Measurements from ENCODE around the gene RBM8A.

Gene RBM8A

GRCh38 chr1:145927063-145927886, at the start of gene RBM8A:
Gene RBM8A (minus strand): TSS chr1:145927484. CDS start chr1:145927426, 58 bp downstream.
- DNase-seq = peak; percentile 95

- DNase-seq = no peak
These were observed 49.7 kb upstream of the RBM8A start for GRCh38 chr1:145977016-145977415.

GRCh38 chr1:145975216-145975615, 47.9 kb upstream of the RBM8A start:
- no peak for DNase-seq

- DNase-seq = no peak
These were observed 47.4 kb upstream of the RBM8A start for GRCh38 chr1:145974721-145975120.

GRCh38 chr1:145972580-145972979, 45.3 kb upstream of the RBM8A start:
- DNase-seq = no peak

GRCh38 chr1:145967288-145967687, 40.0 kb upstream of the RBM8A start:
- DNase-seq = no peak

- DNase-seq = no peak
These were observed 37.9 kb upstream of the RBM8A start for GRCh38 chr1:145965119-145965744.

GRCh38 chr1:145964328-145965118, 37.2 kb upstream of the RBM8A start, which contains the start of the genes ANKRD34A and POLR3GL:
Gene ANKRD34A (minus strand): TSS chr1:145964575. CDS start chr1:145961759, 2,816 bp downstream.
Gene POLR3GL (plus strand): TSS chr1:145964690. CDS start chr1:145974866, 10,176 bp downstream.
- peak; percentile 93 for DNase-seq

GRCh38 chr1:145963265-145964019, 36.2 kb upstream of the RBM8A start:
- no peak for DNase-seq

- DNase-seq = peak; percentile 46
These were observed 35.1 kb upstream of the RBM8A start for GRCh38 chr1:145962157-145963102.

- peak; percentile 64 for DNase-seq
These were observed 34.3 kb upstream of the RBM8A start for GRCh38 chr1:145961425-145962156.

- DNase-seq = no peak
These were observed 33.8 kb upstream of the RBM8A start for GRCh38 chr1:145961109-145961424.

GRCh38 chr1:145960468-145961108, 33.3 kb upstream of the RBM8A start:
- DNase-seq = peak; percentile 53

GRCh38 chr1:145959957-145960467, 32.7 kb upstream of the RBM8A start:
- no peak for DNase-seq

GRCh38 chr1:145959333-145959732, 32.0 kb upstream of the RBM8A start:
- no peak for DNase-seq

- no peak for DNase-seq
These were observed 31.4 kb upstream of the RBM8A start for GRCh38 chr1:145958734-145959133.

- DNase-seq = peak; percentile 95
These were observed 30.4 kb upstream of the RBM8A start, which contains the start of gene LIX1L for GRCh38 chr1:145957443-145958319. Gene LIX1L (minus strand): TSS chr1:145958017. CDS start chr1:145957927, 90 bp downstream.

GRCh38 chr1:145956781-145957442, 29.6 kb upstream of the RBM8A start:
- DNase-seq = no peak

Measured in activated naive CD4-positive, alpha-beta T cell treated with Interleukin-2 at 50 U/mL for 16 hours (primary cell).